HCT116 (cell line): ENCODE measurements around the gene MAP2K1. TPM values are rescaled to one million over a fixed set of nuclear protein-coding genes. Genes with fewer than 3 reads are reported as not detected.

ENCODE experiments used
- ATAC-seq: fragments of 200-7000 bp; cut with Tn5 transposase; 2 replicates; pipeline ENCODE4 v1.9.1; 2020; ENCODE audit warnings: mild to moderate bottlenecking, moderate library complexity
- BruUV-seq: library from RNA; stranded (reverse); fragments of 400-500 nt; replicated peaks from 2 replicates; lab custom pipeline; 2021; lab: Mats Ljungman, UMichigan
- CTCF ChIA-PET: fragments of 300-600 bp; sonication (Branson Sonifier 250); formaldehyde crosslinking; loops from one replicate; lab custom pipeline; 2021; ENCODE audit warnings: antibody characterized with exemption; lab: Charles Lee
- POLR2A ChIA-PET: fragments of 300-600, 350-600 bp; sonication (Branson Sonifier 250); formaldehyde crosslinking; loops from one replicate; lab custom pipeline; 2021; ENCODE audit warnings: antibody characterized with exemption; lab: Charles Lee
- RAD21 ChIA-PET, 2 experiments: fragments of 300-600 bp; sonication (Branson Sonifier 250); formaldehyde crosslinking; loops; one replicate each; lab custom pipeline; 2023; ENCODE audit warnings: low total read pairs in 2 of 2; ENCODE audit not compliant: uncharacterized antibody in 2 of 2, unreplicated experiment in 2 of 2, low non-redundant PET in 1 of 2; lab: Charles Lee
- DNase-seq: peaks from one replicate; pipeline ENCODE4 v3.0.0-alpha.2; 2010; ENCODE audit warnings: low read depth, low spot score
- H2AFZ ChIP-seq: fragments of 200-600 bp; shearing (Covaris generic), sonication (generic); 2 replicates; pipeline ENCODE4 v1.6.1; 2017; ENCODE audit warnings: low read depth, mixed run types, mixed read lengths, antibody characterized with exemption, low read length; ENCODE audit not compliant: poor library complexity, severe bottlenecking
- H3K27ac ChIP-seq: 2 replicates; pipeline ENCODE4 v1.5.1; 2012; ENCODE audit warnings: low read depth, low read length
- H3K27me3 ChIP-seq: fragments of 200-600 bp; sonication (generic); 2 replicates; pipeline ENCODE4 v1.6.1; 2016; ENCODE audit warnings: mixed run types, low read length, mixed read lengths; ENCODE audit not compliant: insufficient read depth
- H3K36me3 ChIP-seq, 2 experiments: fragments of 200-500 bp in 1 of 2; fragments of 200-600 bp in 1 of 2; sonication (Bioruptor generic) in 1 of 2; sonication (generic) in 1 of 2; 2 replicates each; pipeline versions ENCODE4 v1.5.1 to v1.6.1; 2014 to 2016; ENCODE audit warnings: low read length in 2 of 2, inconsistent platforms in 1 of 2, mixed read lengths in 1 of 2, mixed run types in 1 of 2; ENCODE audit not compliant: insufficient read depth in 2 of 2, control insufficient read depth in 1 of 2
- H3K4me1 ChIP-seq, 2 experiments: fragments of 200-600 bp in 1 of 2; sonication (generic) in 1 of 2; 2 replicates each; pipeline versions ENCODE4 v1.5.1 to v1.6.1; 2012 to 2017; ENCODE audit warnings: low read length in 2 of 2, inconsistent platforms in 1 of 2, mild to moderate bottlenecking in 1 of 2, mixed read lengths in 1 of 2, mixed run types in 1 of 2, moderate library complexity in 1 of 2; ENCODE audit not compliant: insufficient read depth in 2 of 2, control insufficient read depth in 1 of 2
- H3K4me2 ChIP-seq: fragments of 200-600 bp; sonication (generic); 2 replicates; pipeline ENCODE4 v1.6.1; 2017; ENCODE audit warnings: mixed run types, low read length, mixed read lengths
- H3K4me3 ChIP-seq, 2 experiments: fragments of 200-600 bp in 1 of 2; sonication (generic) in 1 of 2; replicated peaks in 1 of 2; 2 replicates each; pipeline ENCODE4 v1.5.1; 2011 to 2016; ENCODE audit warnings: low read length in 2 of 2, control low read depth in 1 of 2, low read depth in 1 of 2, mild to moderate bottlenecking in 1 of 2, mixed read lengths in 1 of 2, mixed run types in 1 of 2
- H3K79me2 ChIP-seq: fragments of 200-600 bp; sonication (generic); 2 replicates; pipeline ENCODE4 v1.6.1; 2017; ENCODE audit warnings: mild to moderate bottlenecking, mixed run types, low read length, moderate library complexity, mixed read lengths; ENCODE audit not compliant: insufficient read depth
- H3K9ac ChIP-seq: fragments of 200-600 bp; sonication (generic); 2 replicates; pipeline ENCODE4 v1.6.1; 2016; ENCODE audit warnings: low read length, mixed read lengths
- H3K9me2 ChIP-seq: fragments of 200-600 bp; sonication (generic), shearing (Covaris generic); 2 replicates; pipeline ENCODE4 v1.6.1; 2017; ENCODE audit warnings: mixed run types, mild to moderate bottlenecking, moderate library complexity; ENCODE audit not compliant: insufficient read depth
- H3K9me3 ChIP-seq, 2 experiments: fragments of 200-500 bp in 1 of 2; fragments of 200-600 bp in 1 of 2; sonication (Bioruptor generic) in 1 of 2; sonication (generic) in 1 of 2; 2 replicates each; pipeline ENCODE4 v1.6.1; 2014 to 2017; ENCODE audit warnings: low read length in 2 of 2, mixed read lengths in 2 of 2, inconsistent platforms in 1 of 2, low read depth in 1 of 2, mild to moderate bottlenecking in 1 of 2, mixed run types in 1 of 2, moderate library complexity in 1 of 2; ENCODE audit not compliant: control insufficient read depth in 1 of 2, insufficient read depth in 1 of 2
- H4K20me1 ChIP-seq: fragments of 200-600 bp; sonication (generic), shearing (Covaris generic); 2 replicates; pipeline ENCODE4 v1.6.1; 2017; ENCODE audit warnings: mixed run types, mild to moderate bottlenecking, moderate library complexity; ENCODE audit not compliant: insufficient read depth
- CBX3 ChIP-seq: IDR thresholded peaks from 2 replicates; pipeline ENCODE4 v1.6.1; 2012; ENCODE audit warnings: low read depth
- CEBPB ChIP-seq: IDR thresholded peaks from 2 replicates; pipeline ENCODE4 v1.6.1; 2012; ENCODE audit warnings: low read depth
- EGR1 ChIP-seq: IDR thresholded peaks from 2 replicates; pipeline ENCODE4 v1.6.1; 2012; ENCODE audit warnings: low read depth
- ELF1 ChIP-seq: IDR thresholded peaks from 2 replicates; pipeline ENCODE4 v1.6.1; 2012; ENCODE audit warnings: low read depth, borderline replicate concordance
- EZH2phosphoT487 ChIP-seq: fragments of 200-600 bp; IDR thresholded peaks from 2 replicates; pipeline ENCODE4 v1.6.1; 2018; ENCODE audit warnings: antibody characterized with exemption, borderline replicate concordance
- FOSL1 ChIP-seq: IDR thresholded peaks from 2 replicates; pipeline ENCODE4 v1.6.1; 2012; ENCODE audit warnings: low read depth
- JUND ChIP-seq: IDR thresholded peaks from 2 replicates; pipeline ENCODE4 v1.6.1; 2012
- POLR2A ChIP-seq: IDR thresholded peaks from 2 replicates; pipeline ENCODE4 v1.7.0; 2011; ENCODE audit warnings: borderline replicate concordance; ENCODE audit not compliant: insufficient read depth, insufficient read length; ENCODE audit errors: extremely low read depth
- RAD21 ChIP-seq: IDR thresholded peaks from 2 replicates; pipeline ENCODE4 v1.6.1; 2012; ENCODE audit warnings: low read depth, mild to moderate bottlenecking
- SIN3A ChIP-seq: IDR thresholded peaks from 2 replicates; pipeline ENCODE4 v1.6.1; 2012; ENCODE audit warnings: low read depth
- SP1 ChIP-seq: IDR thresholded peaks from 2 replicates; pipeline ENCODE4 v1.6.1; 2012; ENCODE audit warnings: low read depth
- SRF ChIP-seq: IDR thresholded peaks from 2 replicates; pipeline ENCODE4 v1.6.1; 2012; ENCODE audit warnings: low read depth
- TCF7L2 ChIP-seq: IDR thresholded peaks from 2 replicates; pipeline ENCODE4 v1.7.0; 2011; ENCODE audit warnings: borderline replicate concordance, inconsistent platforms; ENCODE audit not compliant: insufficient read depth, insufficient read length; ENCODE audit errors: extremely low read depth
- YY1 ChIP-seq: IDR thresholded peaks from 2 replicates; pipeline ENCODE4 v1.6.1; 2011; ENCODE audit warnings: low read length, low read depth, moderate library complexity, mild to moderate bottlenecking; ENCODE audit not compliant: insufficient replicate concordance; ENCODE audit errors: extremely low read depth
- ZFX ChIP-seq: fragments of 450-650 bp; IDR thresholded peaks from 2 replicates; pipeline ENCODE4 v1.6.1; 2017
- ZNF274 ChIP-seq: fragments of 200-500 bp; sonication (Bioruptor generic); IDR thresholded peaks from 2 replicates; pipeline ENCODE4 v1.6.1; 2014; ENCODE audit warnings: mild to moderate bottlenecking, low read depth, low read length, inconsistent platforms
- intact Hi-C: fragments of 100-400 bp; cut with micrococcal nuclease; formaldehyde crosslinking; loops from 2 replicates; pipeline ENCODE4 v1.10.0; 2022
- total RNA-seq: library from RNA; stranded (reverse); gene quantifications from one replicate; pipeline ENCODE4 v1.2.1, GENCODE V29; 2021; ENCODE audit not compliant: unreplicated experiment
- TF ChIP-seq, protein P1 (sequence below): IDR thresholded peaks from 2 replicates; pipeline ENCODE4 v1.6.1; 2012

MAP2K1 gene
- total RNA-seq, 1 experiment from 2014 or later, result 52.3 TPM

DNA sequence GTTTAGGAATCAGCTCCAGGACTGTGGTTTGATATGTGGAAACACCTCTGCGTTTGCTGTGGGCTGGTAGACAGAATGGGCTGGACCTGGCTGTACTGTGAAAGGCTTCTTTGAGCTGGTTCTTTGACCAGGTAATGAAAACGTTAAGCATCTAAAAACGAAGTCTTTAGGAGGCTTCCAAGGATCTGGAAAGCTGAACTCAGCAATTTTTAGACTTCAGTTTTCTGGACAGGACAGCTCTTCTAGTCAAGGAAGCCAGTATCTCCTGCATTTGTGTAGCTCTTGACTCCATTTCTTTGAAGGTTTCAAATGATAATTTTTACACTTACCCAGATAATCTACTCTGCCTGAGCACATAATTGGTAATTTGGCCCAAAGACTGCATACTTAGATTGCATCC is 25.5 kb downstream of the MAP2K1 start (continued):
- TF ChIP-seq POLR2A, result no peak
- TF ChIP-seq SIN3A, result no peak
- no peak for TF ChIP-seq ELF1
- TF ChIP-seq EZH2phosphoT487, result no peak
- no peak for TF ChIP-seq SRF
- TF ChIP-seq ZFX, result no peak
- no peak for TF ChIP-seq SP1
- TF ChIP-seq CEBPB, result no peak

DNA sequence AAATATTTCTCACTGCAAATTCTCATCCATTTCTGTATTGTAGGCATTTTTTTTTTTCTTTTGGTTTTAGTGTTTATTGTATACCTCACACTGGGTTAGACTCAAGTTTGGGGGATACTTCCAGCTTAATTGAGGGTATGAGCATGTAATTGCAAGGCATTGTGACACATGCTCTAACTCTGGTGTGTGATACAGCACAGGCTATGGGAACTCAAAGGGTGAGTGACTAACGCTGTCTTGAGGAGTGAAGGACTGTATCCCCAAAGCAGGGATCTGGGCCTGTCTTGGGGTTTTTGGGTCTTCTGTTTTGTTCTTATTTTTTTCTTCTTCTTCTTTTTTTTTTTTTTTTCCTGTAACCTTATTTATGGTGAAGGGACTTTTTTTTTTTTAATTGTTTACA is 26.9 kb downstream of the MAP2K1 start:
- Histone ChIP-seq H3K27me3 (no peaks in the 10 kb centered on the region), H3K9me3 (peaks cover 0 to 7% of the 10 kb centered on the region in 2 experiments; a peak in 2 of 4 replicates), H3K79me2 (peaks cover 92% of the 10 kb centered on the region), H3K4me3 (no peak overlapping the region), H4K20me1 (0 out of 2 replicates have a peak, but pooled peaks cover 2% of the 10 kb centered on the region), H3K36me3 (0 out of 4 replicates have a peak, but pooled peaks cover 0 to 5% of the 10 kb centered on the region in 2 experiments), H3K4me1 (no peaks in the 10 kb centered on the region), H3K9ac (no peak overlapping the region), H2AFZ (no peak overlapping the region), H3K27ac (no peak overlapping the region), H3K9me2 (no peaks in the 10 kb centered on the region), H3K4me2 (no peak overlapping the region)
- BruUV-seq, result no TSS peak
- TF ChIP-seq ZNF274 (no peak), SRF (no peak), TCF7L2 (no peak), RAD21 (no peak), ELF1 (no peak), EGR1 (no peak), CBX3 (no peak), JUND (no peak), YY1 (no peak), FOSL1 (no peak), EZH2phosphoT487 (no peak), POLR2A (no peak)
- TF ChIP-seq, protein P1, sequence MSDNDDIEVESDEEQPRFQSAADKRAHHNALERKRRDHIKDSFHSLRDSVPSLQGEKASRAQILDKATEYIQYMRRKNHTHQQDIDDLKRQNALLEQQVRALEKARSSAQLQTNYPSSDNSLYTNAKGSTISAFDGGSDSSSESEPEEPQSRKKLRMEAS, result no peak
- RAD21 ChIA-PET, result no interaction called here
- POLR2A ChIA-PET, result no interaction called here
- CTCF ChIA-PET, result no interaction called here
- intact Hi-C loops, result no loop called here
- no peak for ATAC-seq
- DNase-seq, result no peak
